HG02678 (cell line): ENCODE measurements around the gene TBC1D5.

Experiments used
- ATAC-seq: cut with Tn5 transposase; IDR thresholded peaks from one replicate; pipeline ENCODE4 v1.9.1; 2021; ENCODE audit warnings: mild to moderate bottlenecking, moderate library complexity; ENCODE audit not compliant: unreplicated experiment

Gene TBC1D5

GRCh38 chr3:17121336-17121735 is 621.1 kb downstream of the TBC1D5 start:
- ATAC-seq: no peak

DNA sequence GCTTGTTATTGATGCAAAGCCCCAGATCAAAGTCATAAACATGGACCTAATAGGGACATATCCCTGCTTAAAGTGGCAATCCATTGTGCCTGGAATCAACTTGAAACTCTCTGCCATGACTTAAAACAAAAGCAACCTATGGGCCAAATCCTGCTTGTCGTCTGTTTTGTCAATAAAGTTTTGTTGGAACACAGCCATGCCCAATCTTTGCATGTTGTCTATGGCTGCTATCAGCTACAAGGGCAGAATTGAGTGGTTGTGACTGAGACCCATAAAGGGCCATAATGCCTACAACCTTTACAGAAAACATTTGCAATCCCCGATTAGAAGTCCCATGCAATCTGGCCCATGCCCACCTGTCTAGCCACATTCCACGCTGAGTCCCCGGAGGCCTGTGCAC is 622.3 kb downstream of the TBC1D5 start:
- ATAC-seq: no peak

DNA sequence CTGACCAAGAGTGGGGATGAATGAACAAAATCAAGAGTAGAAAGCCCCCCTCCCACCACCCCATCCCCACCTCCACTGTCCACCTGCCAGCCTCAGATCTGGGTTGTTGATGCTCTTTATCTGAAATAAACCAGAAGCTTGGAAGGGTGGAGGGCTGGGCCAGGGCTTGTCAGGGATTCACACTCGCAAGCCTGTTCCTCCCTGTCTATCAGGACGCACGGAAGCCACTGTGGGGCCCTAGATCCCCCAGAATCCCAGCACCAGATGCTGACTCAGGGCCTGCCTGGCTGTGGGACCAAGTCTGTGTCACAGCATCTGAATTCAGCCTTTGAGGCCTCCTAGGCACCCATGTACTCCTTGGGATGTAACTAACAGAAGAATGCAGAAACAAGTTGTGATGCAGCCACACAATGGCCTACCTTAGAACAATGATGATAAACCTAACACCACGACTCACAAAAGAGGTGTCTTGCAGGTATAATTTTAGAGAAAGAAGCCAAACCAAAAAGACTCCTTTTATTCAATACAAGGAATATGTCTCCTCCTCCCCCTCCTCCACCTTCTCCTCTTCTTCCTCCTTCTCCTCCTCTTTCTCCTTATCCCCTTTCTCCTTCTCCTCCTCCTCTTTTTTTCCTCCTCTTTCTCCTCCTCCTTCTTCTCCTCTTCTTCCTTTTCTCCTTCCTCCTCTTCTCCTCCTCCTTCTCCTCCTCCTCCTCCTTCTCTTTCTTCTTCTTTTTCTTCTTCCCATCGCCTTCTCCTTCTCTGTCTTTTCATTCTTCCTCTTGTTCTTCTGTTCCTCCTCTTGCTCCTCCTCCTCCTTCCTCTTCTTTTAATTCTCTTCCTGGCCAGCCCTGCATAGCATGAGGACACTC is 623.0 kb downstream of the TBC1D5 start:
- no peak for ATAC-seq

DNA sequence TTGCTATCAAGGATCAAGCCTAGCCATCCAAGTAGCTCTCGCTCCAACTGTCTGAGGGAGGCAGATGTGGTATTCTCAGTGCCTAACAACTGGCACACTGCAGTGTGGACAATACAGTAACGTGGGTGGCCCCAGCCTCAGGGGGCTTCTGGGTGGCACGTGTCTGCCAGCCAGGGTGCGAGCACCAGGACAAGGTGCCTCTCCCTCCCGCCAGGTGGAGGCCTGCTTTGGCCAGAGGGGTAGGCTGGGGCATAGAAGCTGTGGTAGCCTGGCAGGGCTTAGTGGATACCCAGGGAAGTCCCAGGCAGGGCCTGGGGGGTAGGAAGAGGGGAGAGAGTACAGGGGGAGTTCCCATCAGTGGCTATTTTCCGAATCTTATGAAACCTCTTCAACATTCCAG is 623.7 kb downstream of the TBC1D5 start:
- no peak for ATAC-seq

DNA sequence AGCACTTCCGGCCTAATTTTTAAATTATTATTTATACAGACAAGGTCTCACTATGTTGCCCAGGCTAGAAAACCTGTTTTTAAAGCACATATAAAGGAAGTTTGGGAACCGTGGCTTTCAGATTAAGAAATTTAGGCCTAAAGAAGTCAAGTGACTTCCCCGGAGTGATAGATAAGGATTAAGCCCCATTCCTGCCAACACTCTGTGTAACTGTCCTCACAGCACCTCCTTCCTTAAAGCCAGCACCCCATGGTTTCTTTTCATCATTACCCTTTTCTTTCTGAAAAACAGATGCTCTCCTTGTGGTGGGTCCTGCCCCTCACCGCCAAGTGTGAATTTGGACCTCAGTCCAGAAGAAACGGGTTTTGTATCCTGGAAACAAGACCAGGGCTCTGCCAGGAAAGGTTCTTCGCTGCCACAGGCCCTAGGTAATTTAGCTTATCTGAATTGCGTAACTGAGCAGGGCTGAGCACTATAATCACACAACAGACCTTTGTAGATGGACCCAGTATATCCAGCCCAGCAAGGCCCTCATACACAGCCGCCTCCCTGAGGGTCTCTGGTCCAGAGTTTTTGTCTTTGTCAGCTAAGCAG is 626.3 kb downstream of the TBC1D5 start:
- ATAC-seq: no peak

DNA sequence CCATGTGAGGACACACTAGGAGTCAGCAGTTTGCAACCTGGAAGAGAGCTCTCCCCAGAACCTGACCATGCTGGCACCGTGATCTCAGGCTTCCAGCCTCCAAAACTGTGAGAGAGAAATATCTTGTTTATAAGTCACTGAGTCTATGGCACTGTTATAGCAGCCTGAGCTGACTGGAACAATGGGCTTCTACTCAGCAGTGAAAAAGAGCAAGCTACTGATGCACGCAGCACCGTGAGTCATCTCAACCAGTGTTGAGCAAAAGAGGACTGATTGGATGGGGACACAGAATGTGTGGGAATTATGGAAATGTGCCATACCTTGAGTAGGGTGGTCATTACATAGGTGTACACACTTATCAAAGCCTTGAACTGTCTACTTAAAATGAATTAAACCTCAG is 627.2 kb downstream of the TBC1D5 start:
- ATAC-seq: no peak

DNA sequence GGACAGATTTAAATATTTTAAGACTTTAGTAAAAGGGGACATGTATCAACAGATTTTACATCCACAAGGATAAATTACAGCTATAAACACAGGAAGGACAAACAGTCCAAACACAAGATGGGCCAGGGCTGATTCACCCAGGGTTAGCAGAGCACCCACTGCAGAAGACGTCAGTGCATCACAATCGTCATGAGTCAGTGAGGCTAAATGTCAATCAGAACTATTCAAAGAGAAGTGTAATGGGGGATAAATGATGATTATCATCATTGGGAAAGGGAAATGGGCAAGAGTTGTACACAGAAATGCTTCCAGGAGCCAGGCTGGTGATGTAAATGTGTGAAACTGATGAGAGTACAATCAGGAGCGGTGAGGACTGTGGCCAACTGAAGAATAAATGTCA is 630.8 kb downstream of the TBC1D5 start:
- ATAC-seq: no peak

- ATAC-seq: peak; percentile 52
These were observed 631.6 kb downstream of the TBC1D5 start for GRCh38 chr3:17110660-17111396.
